GM12878 (cell line): Measurements from ENCODE around the gene UBE2I. TPM values are rescaled to one million over a fixed set of nuclear protein-coding genes. Genes with fewer than 3 reads are reported as not detected.

Source experiments
- CEBPB ChIP-seq, 2 experiments: fragments of 150-350 bp in 1 of 2; IDR thresholded peaks; 2 replicates each; pipeline ENCODE4 v1.6.1; 2012 to 2014; ENCODE audit warnings: low read depth in 2 of 2, low read length in 2 of 2, borderline replicate concordance in 1 of 2, inconsistent platforms in 1 of 2
- ESRRA ChIP-seq: IDR thresholded peaks from 2 replicates; pipeline ENCODE4 v1.6.1; 2012; ENCODE audit warnings: mild to moderate bottlenecking, low read length, improper control_type of control experiment
- FOS ChIP-seq: IDR thresholded peaks from 3 replicates; pipeline ENCODE4 v1.6.1; 2011; ENCODE audit warnings: borderline replicate concordance; ENCODE audit not compliant: insufficient read length; ENCODE audit errors: extremely low read depth
- MYC ChIP-seq: IDR thresholded peaks from 2 replicates; pipeline ENCODE4 v1.6.1; 2011; ENCODE audit warnings: mild to moderate bottlenecking, low read length, moderate library complexity, inconsistent platforms; ENCODE audit not compliant: insufficient read depth, insufficient replicate concordance, insufficient read length, severe bottlenecking
- POLR2AphosphoS2 ChIP-seq: IDR thresholded peaks from 2 replicates; pipeline ENCODE4 v1.6.1; 2011; ENCODE audit warnings: low read depth, mild to moderate bottlenecking, low read length, improper control_type of control experiment, moderate library complexity
- SMC3 ChIP-seq: IDR thresholded peaks from 2 replicates; pipeline ENCODE4 v1.6.1; 2011; ENCODE audit warnings: low read length, improper control_type of control experiment, borderline replicate concordance
- YBX1 ChIP-seq: fragments of 450-650 bp; IDR thresholded peaks from 2 replicates; pipeline ENCODE4 v1.6.1; 2016; ENCODE audit warnings: antibody characterized with exemption
- ZNF622 ChIP-seq: fragments of 450-650 bp; IDR thresholded peaks from 2 replicates; pipeline ENCODE4 v1.6.1; 2017; ENCODE audit warnings: mild to moderate bottlenecking, inconsistent platforms
- polyA plus RNA-seq, 11 experiments: library from polyadenylated mRNA; depleted of rRNA in 4 of 11; unstranded in 6 of 11; stranded (reverse) in 5 of 11; fragments of >200 nt; fragmentation: Nextera tagmentation in 4 of 11; fragmentation: Illumina TruSeq in 1 of 11; extraction: Ambion mirVana in 4 of 11; extraction: Trizol in 1 of 11; gene quantifications; 1 replicate in 1 of 11; 2 replicates in 10 of 11; pipeline versions ENCODE4 v1.2.1 to v1.2.3, GENCODE V29; 2011 to 2016; ENCODE audit warnings: inconsistent platforms in 2 of 11, missing spikeins in 2 of 11, low read depth in 1 of 11
- total RNA-seq, 4 experiments: library from RNA; depleted of rRNA in 3 of 4; stranded (reverse); fragments of >200 nt in 3 of 4; fragmentation: Illumina TruSeq in 1 of 4; extraction: Trizol in 1 of 4; gene quantifications; 2 replicates each; pipeline versions ENCODE4 v1.2.1 to v1.2.3, GENCODE V29; 2013 to 2021
- TF ChIP-seq, protein P1 (sequence below): fragments of 450-650 bp; IDR thresholded peaks from 2 replicates; pipeline ENCODE4 v1.6.1; 2017; ENCODE audit warnings: mild to moderate bottlenecking, moderate library complexity
- TF ChIP-seq, protein P2 (sequence below): fragments of 450-650 bp; formaldehyde crosslinking; IDR thresholded peaks from 2 replicates; pipeline ENCODE4 v1.4.0; 2020; ENCODE audit warnings: mild to moderate bottlenecking, moderate library complexity
- TF ChIP-seq, protein P3 (sequence below): IDR thresholded peaks from 2 replicates; pipeline ENCODE4 v1.6.1; 2012; ENCODE audit warnings: mild to moderate bottlenecking, low read depth, low read length
- TF ChIP-seq, protein P4 (sequence below): IDR thresholded peaks from 2 replicates; pipeline ENCODE4 v1.6.1; 2011; ENCODE audit warnings: low read depth, mild to moderate bottlenecking, low read length, moderate library complexity, borderline replicate concordance; ENCODE audit errors: extremely low read depth
- TF ChIP-seq, protein P5 (sequence below): IDR thresholded peaks from 2 replicates; pipeline ENCODE4 v1.6.1; 2012; ENCODE audit warnings: low read length, inconsistent platforms

Gene UBE2I
- total and polyA plus RNA-seq, 10 of the 15 experiments (the other 5 are each of a cell fraction or from before 2014, with no cell fraction given), result 47.5 to 243 (median 194) TPM

DNA sequence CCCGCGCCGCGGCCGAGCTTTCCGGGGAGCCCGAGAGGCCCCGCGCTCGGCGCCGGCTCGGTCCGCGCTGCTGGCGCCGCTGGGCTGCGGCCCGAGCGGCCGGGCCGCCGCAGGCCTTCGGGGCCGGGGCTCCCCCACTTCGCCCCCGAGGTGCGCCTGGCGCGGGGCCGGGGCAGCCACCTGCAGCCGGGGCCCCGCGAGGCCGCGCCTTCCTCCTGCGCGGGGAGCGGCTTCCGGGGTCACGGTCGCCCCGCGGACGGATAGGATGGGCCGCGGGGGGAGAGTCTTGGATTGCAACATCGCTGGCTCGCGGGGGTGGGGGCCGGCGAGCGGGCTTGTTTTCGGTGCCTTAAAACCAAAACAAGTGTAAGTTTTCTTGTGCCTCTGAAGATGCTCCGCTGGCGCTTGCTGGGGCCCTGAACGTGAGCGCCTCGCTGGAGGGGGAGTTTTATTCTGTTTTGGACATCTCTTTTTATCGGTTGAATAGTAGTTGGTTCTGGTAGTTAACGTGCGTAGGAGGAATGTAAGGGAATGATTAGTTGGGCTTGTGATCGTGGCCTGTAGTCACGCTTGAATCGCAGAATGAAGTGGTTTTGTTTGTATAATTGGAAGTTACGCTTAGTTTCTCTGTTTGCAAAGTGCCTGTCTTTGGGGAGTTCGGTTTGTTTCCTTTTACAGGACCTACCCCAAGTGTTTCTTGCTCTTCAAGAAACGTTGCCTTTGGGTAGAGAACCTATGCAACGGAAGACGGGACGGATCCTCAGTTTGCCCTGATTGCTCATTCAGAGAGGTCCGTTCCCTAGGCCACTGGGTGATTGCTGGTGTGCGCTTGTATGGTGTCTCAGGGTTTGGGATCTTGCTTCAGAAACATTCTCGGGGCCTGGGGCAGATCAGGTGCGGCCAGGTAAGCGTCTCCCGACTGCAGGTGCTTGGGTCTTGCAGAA is 724 bp downstream of the UBE2I start (continued):
- TF ChIP-seq, protein P1, sequence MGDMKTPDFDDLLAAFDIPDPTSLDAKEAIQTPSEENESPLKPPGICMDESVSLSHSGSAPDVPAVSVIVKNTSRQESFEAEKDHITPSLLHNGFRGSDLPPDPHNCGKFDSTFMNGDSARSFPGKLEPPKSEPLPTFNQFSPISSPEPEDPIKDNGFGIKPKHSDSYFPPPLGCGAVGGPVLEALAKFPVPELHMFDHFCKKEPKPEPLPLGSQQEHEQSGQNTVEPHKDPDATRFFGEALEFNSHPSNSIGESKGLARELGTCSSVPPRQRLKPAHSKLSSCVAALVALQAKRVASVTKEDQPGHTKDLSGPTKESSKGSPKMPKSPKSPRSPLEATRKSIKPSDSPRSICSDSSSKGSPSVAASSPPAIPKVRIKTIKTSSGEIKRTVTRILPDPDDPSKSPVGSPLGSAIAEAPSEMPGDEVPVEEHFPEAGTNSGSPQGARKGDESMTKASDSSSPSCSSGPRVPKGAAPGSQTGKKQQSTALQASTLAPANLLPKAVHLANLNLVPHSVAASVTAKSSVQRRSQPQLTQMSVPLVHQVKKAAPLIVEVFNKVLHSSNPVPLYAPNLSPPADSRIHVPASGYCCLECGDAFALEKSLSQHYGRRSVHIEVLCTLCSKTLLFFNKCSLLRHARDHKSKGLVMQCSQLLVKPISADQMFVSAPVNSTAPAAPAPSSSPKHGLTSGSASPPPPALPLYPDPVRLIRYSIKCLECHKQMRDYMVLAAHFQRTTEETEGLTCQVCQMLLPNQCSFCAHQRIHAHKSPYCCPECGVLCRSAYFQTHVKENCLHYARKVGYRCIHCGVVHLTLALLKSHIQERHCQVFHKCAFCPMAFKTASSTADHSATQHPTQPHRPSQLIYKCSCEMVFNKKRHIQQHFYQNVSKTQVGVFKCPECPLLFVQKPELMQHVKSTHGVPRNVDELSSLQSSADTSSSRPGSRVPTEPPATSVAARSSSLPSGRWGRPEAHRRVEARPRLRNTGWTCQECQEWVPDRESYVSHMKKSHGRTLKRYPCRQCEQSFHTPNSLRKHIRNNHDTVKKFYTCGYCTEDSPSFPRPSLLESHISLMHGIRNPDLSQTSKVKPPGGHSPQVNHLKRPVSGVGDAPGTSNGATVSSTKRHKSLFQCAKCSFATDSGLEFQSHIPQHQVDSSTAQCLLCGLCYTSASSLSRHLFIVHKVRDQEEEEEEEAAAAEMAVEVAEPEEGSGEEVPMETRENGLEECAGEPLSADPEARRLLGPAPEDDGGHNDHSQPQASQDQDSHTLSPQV, result no peak
- TF ChIP-seq, protein P2, sequence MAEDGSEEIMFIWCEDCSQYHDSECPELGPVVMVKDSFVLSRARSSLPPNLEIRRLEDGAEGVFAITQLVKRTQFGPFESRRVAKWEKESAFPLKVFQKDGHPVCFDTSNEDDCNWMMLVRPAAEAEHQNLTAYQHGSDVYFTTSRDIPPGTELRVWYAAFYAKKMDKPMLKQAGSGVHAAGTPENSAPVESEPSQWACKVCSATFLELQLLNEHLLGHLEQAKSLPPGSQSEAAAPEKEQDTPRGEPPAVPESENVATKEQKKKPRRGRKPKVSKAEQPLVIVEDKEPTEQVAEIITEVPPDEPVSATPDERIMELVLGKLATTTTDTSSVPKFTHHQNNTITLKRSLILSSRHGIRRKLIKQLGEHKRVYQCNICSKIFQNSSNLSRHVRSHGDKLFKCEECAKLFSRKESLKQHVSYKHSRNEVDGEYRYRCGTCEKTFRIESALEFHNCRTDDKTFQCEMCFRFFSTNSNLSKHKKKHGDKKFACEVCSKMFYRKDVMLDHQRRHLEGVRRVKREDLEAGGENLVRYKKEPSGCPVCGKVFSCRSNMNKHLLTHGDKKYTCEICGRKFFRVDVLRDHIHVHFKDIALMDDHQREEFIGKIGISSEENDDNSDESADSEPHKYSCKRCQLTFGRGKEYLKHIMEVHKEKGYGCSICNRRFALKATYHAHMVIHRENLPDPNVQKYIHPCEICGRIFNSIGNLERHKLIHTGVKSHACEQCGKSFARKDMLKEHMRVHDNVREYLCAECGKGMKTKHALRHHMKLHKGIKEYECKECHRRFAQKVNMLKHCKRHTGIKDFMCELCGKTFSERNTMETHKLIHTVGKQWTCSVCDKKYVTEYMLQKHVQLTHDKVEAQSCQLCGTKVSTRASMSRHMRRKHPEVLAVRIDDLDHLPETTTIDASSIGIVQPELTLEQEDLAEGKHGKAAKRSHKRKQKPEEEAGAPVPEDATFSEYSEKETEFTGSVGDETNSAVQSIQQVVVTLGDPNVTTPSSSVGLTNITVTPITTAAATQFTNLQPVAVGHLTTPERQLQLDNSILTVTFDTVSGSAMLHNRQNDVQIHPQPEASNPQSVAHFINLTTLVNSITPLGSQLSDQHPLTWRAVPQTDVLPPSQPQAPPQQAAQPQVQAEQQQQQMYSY (CRISPR knock-in tag), result no peak
- TF ChIP-seq, protein P3, sequence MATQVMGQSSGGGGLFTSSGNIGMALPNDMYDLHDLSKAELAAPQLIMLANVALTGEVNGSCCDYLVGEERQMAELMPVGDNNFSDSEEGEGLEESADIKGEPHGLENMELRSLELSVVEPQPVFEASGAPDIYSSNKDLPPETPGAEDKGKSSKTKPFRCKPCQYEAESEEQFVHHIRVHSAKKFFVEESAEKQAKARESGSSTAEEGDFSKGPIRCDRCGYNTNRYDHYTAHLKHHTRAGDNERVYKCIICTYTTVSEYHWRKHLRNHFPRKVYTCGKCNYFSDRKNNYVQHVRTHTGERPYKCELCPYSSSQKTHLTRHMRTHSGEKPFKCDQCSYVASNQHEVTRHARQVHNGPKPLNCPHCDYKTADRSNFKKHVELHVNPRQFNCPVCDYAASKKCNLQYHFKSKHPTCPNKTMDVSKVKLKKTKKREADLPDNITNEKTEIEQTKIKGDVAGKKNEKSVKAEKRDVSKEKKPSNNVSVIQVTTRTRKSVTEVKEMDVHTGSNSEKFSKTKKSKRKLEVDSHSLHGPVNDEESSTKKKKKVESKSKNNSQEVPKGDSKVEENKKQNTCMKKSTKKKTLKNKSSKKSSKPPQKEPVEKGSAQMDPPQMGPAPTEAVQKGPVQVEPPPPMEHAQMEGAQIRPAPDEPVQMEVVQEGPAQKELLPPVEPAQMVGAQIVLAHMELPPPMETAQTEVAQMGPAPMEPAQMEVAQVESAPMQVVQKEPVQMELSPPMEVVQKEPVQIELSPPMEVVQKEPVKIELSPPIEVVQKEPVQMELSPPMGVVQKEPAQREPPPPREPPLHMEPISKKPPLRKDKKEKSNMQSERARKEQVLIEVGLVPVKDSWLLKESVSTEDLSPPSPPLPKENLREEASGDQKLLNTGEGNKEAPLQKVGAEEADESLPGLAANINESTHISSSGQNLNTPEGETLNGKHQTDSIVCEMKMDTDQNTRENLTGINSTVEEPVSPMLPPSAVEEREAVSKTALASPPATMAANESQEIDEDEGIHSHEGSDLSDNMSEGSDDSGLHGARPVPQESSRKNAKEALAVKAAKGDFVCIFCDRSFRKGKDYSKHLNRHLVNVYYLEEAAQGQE, result no peak
- TF ChIP-seq SMC3 (no peak), ZNF622 (no peak), YBX1 (no peak), ESRRA (no peak), CEBPB (IDR thresholded peaks at IDR 0.05; ENCODE audit: borderline replicate concordance in 1 of 2, low read depth in 2 of 2, low read length in 2 of 2) (peak in 1 of 2 experiments; percentile 70; a peak in 2 of 4 replicates), POLR2AphosphoS2 (no peak), MYC (no peak), FOS (no peak)
- TF ChIP-seq, protein P4, sequence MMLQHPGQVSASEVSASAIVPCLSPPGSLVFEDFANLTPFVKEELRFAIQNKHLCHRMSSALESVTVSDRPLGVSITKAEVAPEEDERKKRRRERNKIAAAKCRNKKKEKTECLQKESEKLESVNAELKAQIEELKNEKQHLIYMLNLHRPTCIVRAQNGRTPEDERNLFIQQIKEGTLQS, result no peak
- TF ChIP-seq, protein P5, sequence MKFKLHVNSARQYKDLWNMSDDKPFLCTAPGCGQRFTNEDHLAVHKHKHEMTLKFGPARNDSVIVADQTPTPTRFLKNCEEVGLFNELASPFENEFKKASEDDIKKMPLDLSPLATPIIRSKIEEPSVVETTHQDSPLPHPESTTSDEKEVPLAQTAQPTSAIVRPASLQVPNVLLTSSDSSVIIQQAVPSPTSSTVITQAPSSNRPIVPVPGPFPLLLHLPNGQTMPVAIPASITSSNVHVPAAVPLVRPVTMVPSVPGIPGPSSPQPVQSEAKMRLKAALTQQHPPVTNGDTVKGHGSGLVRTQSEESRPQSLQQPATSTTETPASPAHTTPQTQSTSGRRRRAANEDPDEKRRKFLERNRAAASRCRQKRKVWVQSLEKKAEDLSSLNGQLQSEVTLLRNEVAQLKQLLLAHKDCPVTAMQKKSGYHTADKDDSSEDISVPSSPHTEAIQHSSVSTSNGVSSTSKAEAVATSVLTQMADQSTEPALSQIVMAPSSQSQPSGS, result no peak
